ENCODE data around the gene FOXO1.

DNA sequence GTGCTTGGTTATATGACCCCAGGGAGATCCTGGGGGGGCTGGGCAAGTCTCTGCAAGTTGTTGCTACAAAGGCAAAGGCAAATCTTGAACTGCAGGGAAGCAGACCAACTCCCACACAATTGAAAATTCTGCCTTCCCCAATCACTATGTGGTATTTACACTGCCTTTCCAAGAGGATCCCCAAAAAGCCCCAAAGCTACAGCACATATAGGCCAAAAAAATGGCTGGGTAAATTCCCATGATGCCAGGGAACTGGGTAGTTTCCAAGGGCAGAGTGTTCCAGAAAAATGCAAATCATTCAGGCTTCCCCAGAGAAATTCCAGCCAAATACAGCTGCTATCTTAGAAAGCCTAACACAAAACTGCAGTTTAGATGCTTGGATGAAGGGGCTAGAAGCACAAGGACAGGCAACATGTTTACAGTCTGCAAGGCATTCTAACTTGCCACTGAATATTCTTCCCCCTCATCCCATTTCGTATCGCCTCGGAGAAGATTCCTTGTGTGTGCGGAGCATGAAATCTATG lies 6.2 kb downstream of the FOXO1 start:
- TF ChIP-seq POLR2A (IDR thresholded peaks at IDR 0.05; ENCODE audit: low read depth, low read length): no peak
- TF ChIP-seq POLR2AphosphoS5 (IDR thresholded peaks at IDR 0.05; ENCODE audit: low read depth, low read length): no peak

Data from GM12892 (cell line).